Measurements from ENCODE around the gene MGMT. TPM values are rescaled to one million over a fixed set of nuclear protein-coding genes. Genes with fewer than 3 reads are reported as not detected.

MGMT gene
- total RNA-seq, 2 donors from 2014 or later: 41.1 to 50.4 TPM

DNA sequence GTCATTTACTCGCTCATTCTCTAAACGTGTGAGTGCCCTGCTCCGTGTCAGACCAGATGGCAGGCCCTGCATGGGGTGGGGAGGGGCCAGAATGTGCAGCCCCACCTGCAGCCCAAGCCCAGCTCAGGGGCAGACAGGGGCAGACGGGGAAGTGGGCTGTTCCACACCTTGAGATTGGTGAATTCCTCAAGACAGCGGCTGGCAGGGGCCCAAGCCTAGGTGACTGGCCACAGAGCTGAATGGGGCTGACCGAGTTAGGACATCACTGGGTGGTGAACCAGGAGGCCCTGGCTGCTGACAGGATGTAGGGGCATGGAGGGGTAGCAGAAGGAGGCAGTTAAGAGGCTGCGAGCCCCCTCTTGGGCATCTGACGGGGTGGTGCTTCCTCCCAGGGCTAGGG lies 79.1 kb downstream of the MGMT start:
- intact Hi-C loops (cut with DNase I): no loop called here
- no peak for DNase-seq (ENCODE audit: low spot score)
- TF ChIP-seq, protein P1, sequence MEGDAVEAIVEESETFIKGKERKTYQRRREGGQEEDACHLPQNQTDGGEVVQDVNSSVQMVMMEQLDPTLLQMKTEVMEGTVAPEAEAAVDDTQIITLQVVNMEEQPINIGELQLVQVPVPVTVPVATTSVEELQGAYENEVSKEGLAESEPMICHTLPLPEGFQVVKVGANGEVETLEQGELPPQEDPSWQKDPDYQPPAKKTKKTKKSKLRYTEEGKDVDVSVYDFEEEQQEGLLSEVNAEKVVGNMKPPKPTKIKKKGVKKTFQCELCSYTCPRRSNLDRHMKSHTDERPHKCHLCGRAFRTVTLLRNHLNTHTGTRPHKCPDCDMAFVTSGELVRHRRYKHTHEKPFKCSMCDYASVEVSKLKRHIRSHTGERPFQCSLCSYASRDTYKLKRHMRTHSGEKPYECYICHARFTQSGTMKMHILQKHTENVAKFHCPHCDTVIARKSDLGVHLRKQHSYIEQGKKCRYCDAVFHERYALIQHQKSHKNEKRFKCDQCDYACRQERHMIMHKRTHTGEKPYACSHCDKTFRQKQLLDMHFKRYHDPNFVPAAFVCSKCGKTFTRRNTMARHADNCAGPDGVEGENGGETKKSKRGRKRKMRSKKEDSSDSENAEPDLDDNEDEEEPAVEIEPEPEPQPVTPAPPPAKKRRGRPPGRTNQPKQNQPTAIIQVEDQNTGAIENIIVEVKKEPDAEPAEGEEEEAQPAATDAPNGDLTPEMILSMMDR (IDR thresholded peaks at IDR 0.05): no peak
- TF ChIP-seq POLR2AphosphoS5 (IDR thresholded peaks at IDR 0.05): no peak
- no peak for TF ChIP-seq POLR2A (IDR thresholded peaks at IDR 0.05)
- 79% methylated on average over 8 of the region's 8 CpGs for WGBS
- Histone ChIP-seq H3K4me1 (replicated peaks) (no peaks in the 10 kb centered on the region), H3K4me3 (no peak overlapping the region), H3K27me3 (replicated peaks; ENCODE audit: insufficient read depth) (no peaks in the 10 kb centered on the region), H3K36me3 (no peaks in the 10 kb centered on the region), H3K9me3 (no peaks in the 10 kb centered on the region), H3K27ac (no peak overlapping the region)

GRCh38 chr10:129547608-129548007 lies 80.6 kb downstream of the MGMT start:
- intact Hi-C loops (cut with DNase I): no loop called here
- DNase-seq (ENCODE audit: low spot score): no peak
- Histone ChIP-seq H3K27ac (no peak overlapping the region), H3K9me3 (no peaks in the 10 kb centered on the region), H3K4me3 (no peak overlapping the region), H3K36me3 (no peaks in the 10 kb centered on the region), H3K27me3 (replicated peaks; ENCODE audit: insufficient read depth) (no peaks in the 10 kb centered on the region), H3K4me1 (replicated peaks) (no peaks in the 10 kb centered on the region)
- TF ChIP-seq POLR2AphosphoS5 (IDR thresholded peaks at IDR 0.05): no peak
- TF ChIP-seq POLR2A (IDR thresholded peaks at IDR 0.05): no peak
- TF ChIP-seq, protein P1 (IDR thresholded peaks at IDR 0.05): no peak
- 71% methylated on average over 7 of the region's 7 CpGs for WGBS

- TF ChIP-seq, protein P1 (IDR thresholded peaks at IDR 0.05): no peak
- no peak for TF ChIP-seq POLR2A (IDR thresholded peaks at IDR 0.05)
- TF ChIP-seq POLR2AphosphoS5 (IDR thresholded peaks at IDR 0.05): no peak
- DNase-seq (ENCODE audit: low spot score): no peak
- H3K9me3 ChIP-seq: no peaks in the 10 kb centered on the region
Observed at GRCh38 chr10:129548600-129548999, 81.6 kb downstream of the MGMT start.

DNA sequence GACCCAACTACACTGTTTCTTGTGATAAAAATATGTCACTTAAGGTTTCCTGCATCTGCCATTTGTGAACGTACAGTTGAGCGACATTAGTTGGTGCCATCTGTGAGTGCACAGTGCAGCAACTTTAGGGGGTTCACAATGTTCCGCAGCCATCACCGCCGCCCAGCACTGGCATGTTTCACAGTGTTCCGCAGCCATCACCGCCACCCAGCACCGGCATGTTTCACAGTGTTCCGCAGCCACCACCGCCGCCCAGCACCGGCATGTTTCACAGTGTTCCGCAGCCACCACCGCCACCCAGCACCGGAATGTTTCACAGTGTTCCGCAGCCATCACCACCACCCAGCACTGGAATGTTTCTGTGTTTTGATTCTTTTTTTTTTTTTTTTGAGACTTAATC lies 83.0 kb downstream of the MGMT start:
- intact Hi-C loops (cut with DNase I): no loop called here
- Histone ChIP-seq H3K27ac (no peak overlapping the region), H3K27me3 (replicated peaks; ENCODE audit: insufficient read depth) (no peaks in the 10 kb centered on the region), H3K9me3 (no peaks in the 10 kb centered on the region), H3K4me3 (no peak overlapping the region), H3K36me3 (no peaks in the 10 kb centered on the region), H3K4me1 (replicated peaks) (no peaks in the 10 kb centered on the region)
- WGBS: 90% methylated on average over 16 of the region's 16 CpGs
- TF ChIP-seq POLR2AphosphoS5 (IDR thresholded peaks at IDR 0.05): no peak
- TF ChIP-seq POLR2A (IDR thresholded peaks at IDR 0.05): no peak
- TF ChIP-seq, protein P1 (IDR thresholded peaks at IDR 0.05): no peak
- DNase-seq (ENCODE audit: low spot score): no peak

More at GRCh38 chr10:129548600-129548999, 81.6 kb downstream of the MGMT start:
- H3K27me3 ChIP-seq (replicated peaks; ENCODE audit: insufficient read depth): no peaks in the 10 kb centered on the region
- H3K4me1 ChIP-seq (replicated peaks): no peaks in the 10 kb centered on the region
- 84% methylated on average over 10 of the region's 10 CpGs for WGBS
- H3K4me3 ChIP-seq: no peak overlapping the region
- no peak overlapping the region for H3K27ac ChIP-seq
- intact Hi-C loops (cut with DNase I): no loop called here
- no peaks in the 10 kb centered on the region for H3K36me3 ChIP-seq

GRCh38 chr10:129550658-129551057 lies 83.6 kb downstream of the MGMT start:
- no peak for DNase-seq (ENCODE audit: low spot score)
- intact Hi-C loops (cut with DNase I): no loop called here
- H3K27me3 ChIP-seq (replicated peaks; ENCODE audit: insufficient read depth): no peaks in the 10 kb centered on the region
- no peaks in the 10 kb centered on the region for H3K36me3 ChIP-seq
- no peak overlapping the region for H3K4me3 ChIP-seq
- H3K9me3 ChIP-seq: no peaks in the 10 kb centered on the region
- 95% methylated on average over 10 of the region's 10 CpGs for WGBS
- TF ChIP-seq POLR2A (IDR thresholded peaks at IDR 0.05): no peak
- TF ChIP-seq POLR2AphosphoS5 (IDR thresholded peaks at IDR 0.05): no peak
- TF ChIP-seq, protein P1 (IDR thresholded peaks at IDR 0.05): no peak
- H3K27ac ChIP-seq: no peak overlapping the region
- no peaks in the 10 kb centered on the region for H3K4me1 ChIP-seq (replicated peaks)
